ENCODE measurements around the gene COL6A2.

GRCh38 chr21:46077674-46078101 lies 20.2 kb upstream of the COL6A2 start:
- TF ChIP-seq CTCF (IDR thresholded peaks at IDR 0.05) (no peak), POLR2A (IDR thresholded peaks at IDR 0.05) (no peak)

All from right lobe of liver (tissue), 4 donors.